ENCODE data around the gene NPAS3.

The NPAS3 gene

GRCh38 chr14:33793398-33794110 is 854.9 kb downstream of the NPAS3 start:
- DNase-seq (ENCODE audit: low spot score), result no peak

- DNase-seq (ENCODE audit: low spot score), result no peak
These were observed 856.2 kb downstream of the NPAS3 start for GRCh38 chr14:33794791-33795305.

GRCh38 chr14:33796356-33796755 is 857.7 kb downstream of the NPAS3 start:
- DNase-seq (ENCODE audit: low spot score), result no peak

GRCh38 chr14:33799705-33800570 is 861.3 kb downstream of the NPAS3 start:
- DNase-seq (ENCODE audit: low spot score), result no peak

- no peak for DNase-seq (ENCODE audit: low spot score)
These were observed 862.1 kb downstream of the NPAS3 start for GRCh38 chr14:33800735-33801163.

- DNase-seq (ENCODE audit: low spot score), result no peak
These were observed 864.1 kb downstream of the NPAS3 start for GRCh38 chr14:33802737-33803136.

- no peak for DNase-seq (ENCODE audit: low spot score)
These were observed 866.9 kb downstream of the NPAS3 start for GRCh38 chr14:33805593-33805992.

- DNase-seq (ENCODE audit: low spot score), result no peak
These were observed 868.2 kb downstream of the NPAS3 start for GRCh38 chr14:33806905-33807304.

GRCh38 chr14:33808187-33808586 is 869.5 kb downstream of the NPAS3 start:
- DNase-seq (ENCODE audit: low spot score), result no peak

- no peak for DNase-seq (ENCODE audit: low spot score)
These were observed 870.8 kb downstream of the NPAS3 start for GRCh38 chr14:33809396-33809981.

GRCh38 chr14:33810308-33810707 is 871.6 kb downstream of the NPAS3 start:
- DNase-seq (ENCODE audit: low spot score), result no peak

GRCh38 chr14:33811721-33812120 is 873.0 kb downstream of the NPAS3 start:
- DNase-seq (ENCODE audit: low spot score), result no peak

- DNase-seq (ENCODE audit: low spot score), result no peak
These were observed 873.5 kb downstream of the NPAS3 start for GRCh38 chr14:33812181-33812580.

GRCh38 chr14:33812601-33813000 is 873.9 kb downstream of the NPAS3 start:
- DNase-seq (ENCODE audit: low spot score), result no peak

- no peak for DNase-seq (ENCODE audit: low spot score)
These were observed 875.3 kb downstream of the NPAS3 start for GRCh38 chr14:33814010-33814409.

GRCh38 chr14:33833706-33834465 is 895.2 kb downstream of the NPAS3 start:
- DNase-seq (ENCODE audit: low spot score), result no peak

GRCh38 chr14:33834466-33835260 is 896.0 kb downstream of the NPAS3 start:
- no peak for DNase-seq (ENCODE audit: low spot score)

- no peak for DNase-seq (ENCODE audit: low spot score)
These were observed 896.6 kb downstream of the NPAS3 start for GRCh38 chr14:33835261-33835655.

GRCh38 chr14:33835677-33836076 is 897.0 kb downstream of the NPAS3 start:
- DNase-seq (ENCODE audit: low spot score), result no peak

GRCh38 chr14:33836203-33836899 is 897.7 kb downstream of the NPAS3 start:
- DNase-seq (ENCODE audit: low spot score), result no peak

Data from LoVo (cell line).